Stimulated activated effector memory CD8-positive, alpha-beta T cell treated with anti-CD3 and anti-CD28 coated beads, Interleukin-12 subunit alpha, Interleukin-12 subunit beta, amount 100 ng/mL, for 72 hours (primary cell): ENCODE results near the gene SLC25A30.

Experiments
- ATAC-seq: fragments of 150-1000 bp; cut with Tn5 transposase; 2 replicates; pipeline ENCODE4 v1.10.0; 2021
- DNase-seq, 2 donors: peaks; one replicate each; pipeline ENCODE4 v3.0.0; 2021 to 2022; ENCODE audit warnings: low spot score in 2 of 2
- H3K27ac Mint-ChIP-seq: one replicate; pipeline ENCODE4 v1.8.0; 2022; ENCODE audit warnings: mild to moderate bottlenecking, mixed read lengths
- H3K36me3 Mint-ChIP-seq: one replicate; pipeline ENCODE4 v1.8.0; 2022; ENCODE audit warnings: mild to moderate bottlenecking, mixed read lengths
- H3K4me1 Mint-ChIP-seq: one replicate; pipeline ENCODE4 v1.8.0; 2022; ENCODE audit warnings: mixed read lengths
- H3K4me3 Mint-ChIP-seq: one replicate; pipeline ENCODE4 v1.8.0; 2022; ENCODE audit warnings: mild to moderate bottlenecking, mixed read lengths
- H3K9me3 Mint-ChIP-seq: one replicate; pipeline ENCODE4 v1.8.0; 2022; ENCODE audit warnings: mixed read lengths

Gene SLC25A30

GRCh38 chr13:45417790-45418534, at the start of gene SLC25A30:
TSS of gene SLC25A30 (minus strand) at chr13:45418373. CDS start at chr13:45411425, 6,948 bp downstream.
- H3K36me3 Mint-ChIP-seq = peaks cover 17% of the 10 kb centered on the region
- DNase-seq (peak; percentile 79 to 93), ATAC-seq (peak; percentile 97)
- H3K4me3 Mint-ChIP-seq = peak within 1 kb of the TSS; percentile 97
- H3K27ac Mint-ChIP-seq = peak within 1 kb of the TSS; percentile 96
- no peaks in the 10 kb centered on the region for H3K9me3 Mint-ChIP-seq
- peaks cover 19% of the 10 kb centered on the region for H3K4me1 Mint-ChIP-seq

- DNase-seq (no peak), ATAC-seq (no peak)
- peak overlapping the region; percentile 95 for H3K27ac Mint-ChIP-seq
- peaks cover 64% of the 10 kb centered on the region for H3K4me1 Mint-ChIP-seq
- peak overlapping the region; percentile 85 for H3K4me3 Mint-ChIP-seq
- peaks cover 19% of the 10 kb centered on the region for H3K36me3 Mint-ChIP-seq
- H3K9me3 Mint-ChIP-seq = no peaks in the 10 kb centered on the region
These were observed 48.2 kb upstream of the SLC25A30 start for GRCh38 chr13:45466359-45466758.

GRCh38 chr13:45464687-45465453, 46.7 kb upstream of the SLC25A30 start, which contains the start of gene COG3:
TSS of gene COG3 (plus strand) at chr13:45464939. CDS start at chr13:45465037, 98 bp downstream.
- Mint-ChIP-seq H3K36me3 (peaks cover 19% of the 10 kb centered on the region), H3K27ac (peak within 1 kb of the TSS; percentile 95), H3K9me3 (no peaks in the 10 kb centered on the region), H3K4me1 (peaks cover 52% of the 10 kb centered on the region), H3K4me3 (peak within 1 kb of the TSS; percentile 85)
- ATAC-seq (peak; percentile 98), DNase-seq (peak; percentile 83 to 95)

- Mint-ChIP-seq H3K36me3 (peaks cover 19% of the 10 kb centered on the region), H3K4me1 (peaks cover 45% of the 10 kb centered on the region), H3K4me3 (peak overlapping the region; percentile 85), H3K27ac (peak overlapping the region; percentile 95), H3K9me3 (peaks cover 3% of the 10 kb centered on the region)
- DNase-seq = no peak
- ATAC-seq = no peak
These were observed 46.0 kb upstream of the SLC25A30 start for GRCh38 chr13:45464141-45464686.

GRCh38 chr13:45456196-45456972, 38.2 kb upstream of the SLC25A30 start:
- ATAC-seq (no peak), DNase-seq (no peak)
- Mint-ChIP-seq H3K4me1 (no peaks in the 10 kb centered on the region), H3K4me3 (no peak overlapping the region), H3K9me3 (peaks cover 13% of the 10 kb centered on the region), H3K27ac (no peak overlapping the region), H3K36me3 (no peaks in the 10 kb centered on the region)

GRCh38 chr13:45454204-45454603, 36.0 kb upstream of the SLC25A30 start:
- no peak for ATAC-seq
- no peaks in the 10 kb centered on the region for H3K36me3 Mint-ChIP-seq
- no peak for DNase-seq
- no peaks in the 10 kb centered on the region for H3K4me1 Mint-ChIP-seq
- peaks cover 9% of the 10 kb centered on the region for H3K9me3 Mint-ChIP-seq
- no peak overlapping the region for H3K27ac Mint-ChIP-seq
- no peak overlapping the region for H3K4me3 Mint-ChIP-seq

- H3K9me3 Mint-ChIP-seq = no peaks in the 10 kb centered on the region
- DNase-seq = no peak
- ATAC-seq = no peak
- H3K36me3 Mint-ChIP-seq = no peaks in the 10 kb centered on the region
- no peak overlapping the region for H3K4me3 Mint-ChIP-seq
- no peak overlapping the region for H3K27ac Mint-ChIP-seq
- no peaks in the 10 kb centered on the region for H3K4me1 Mint-ChIP-seq
These were observed 33.1 kb upstream of the SLC25A30 start for GRCh38 chr13:45451282-45451681.

GRCh38 chr13:45448965-45449559, 30.9 kb upstream of the SLC25A30 start:
- Mint-ChIP-seq H3K27ac (no peak overlapping the region), H3K36me3 (no peaks in the 10 kb centered on the region), H3K9me3 (no peaks in the 10 kb centered on the region), H3K4me1 (no peaks in the 10 kb centered on the region), H3K4me3 (no peak overlapping the region)
- ATAC-seq (no peak), DNase-seq (no peak)

GRCh38 chr13:45447050-45447661, 29.0 kb upstream of the SLC25A30 start:
- no peaks in the 10 kb centered on the region for H3K9me3 Mint-ChIP-seq
- ATAC-seq = no peak
- no peak overlapping the region for H3K27ac Mint-ChIP-seq
- DNase-seq = no peak
- peaks cover under 1% of the 10 kb centered on the region for H3K4me1 Mint-ChIP-seq
- no peaks in the 10 kb centered on the region for H3K36me3 Mint-ChIP-seq
- no peak overlapping the region for H3K4me3 Mint-ChIP-seq

GRCh38 chr13:45446181-45446580, 28.0 kb upstream of the SLC25A30 start:
- DNase-seq (no peak), ATAC-seq (no peak)
- Mint-ChIP-seq H3K36me3 (no peaks in the 10 kb centered on the region), H3K4me1 (peaks cover 9% of the 10 kb centered on the region), H3K4me3 (no peak overlapping the region), H3K27ac (no peak overlapping the region), H3K9me3 (no peaks in the 10 kb centered on the region)

GRCh38 chr13:45445053-45445452, 26.9 kb upstream of the SLC25A30 start:
- ATAC-seq (no peak), DNase-seq (no peak)
- H3K4me1 Mint-ChIP-seq = peaks cover 9% of the 10 kb centered on the region
- H3K27ac Mint-ChIP-seq = no peak overlapping the region
- H3K4me3 Mint-ChIP-seq = no peak overlapping the region
- no peaks in the 10 kb centered on the region for H3K36me3 Mint-ChIP-seq
- no peaks in the 10 kb centered on the region for H3K9me3 Mint-ChIP-seq

GRCh38 chr13:45441633-45442032, 23.5 kb upstream of the SLC25A30 start:
- no peaks in the 10 kb centered on the region for H3K9me3 Mint-ChIP-seq
- no peaks in the 10 kb centered on the region for H3K36me3 Mint-ChIP-seq
- DNase-seq (no peak), ATAC-seq (peak; percentile 87)
- H3K27ac Mint-ChIP-seq = peak overlapping the region; percentile 43
- H3K4me1 Mint-ChIP-seq = peaks cover 9% of the 10 kb centered on the region
- no peak overlapping the region for H3K4me3 Mint-ChIP-seq

- H3K9me3 Mint-ChIP-seq = no peaks in the 10 kb centered on the region
- DNase-seq = no peak
These were observed 21.7 kb upstream of the SLC25A30 start for GRCh38 chr13:45439781-45440462.

GRCh38 chr13:45439008-45439407, 20.8 kb upstream of the SLC25A30 start:
- H3K4me3 Mint-ChIP-seq = no peak overlapping the region
- no peak overlapping the region for H3K27ac Mint-ChIP-seq
- peaks cover 9% of the 10 kb centered on the region for H3K4me1 Mint-ChIP-seq
- H3K36me3 Mint-ChIP-seq = no peaks in the 10 kb centered on the region
- peak; percentile 70 for ATAC-seq
- no peaks in the 10 kb centered on the region for H3K9me3 Mint-ChIP-seq
- no peak for DNase-seq

More at GRCh38 chr13:45439781-45440462, 21.7 kb upstream of the SLC25A30 start:
- ATAC-seq = no peak
- H3K27ac Mint-ChIP-seq = no peak overlapping the region
- H3K4me3 Mint-ChIP-seq = no peak overlapping the region
- no peaks in the 10 kb centered on the region for H3K36me3 Mint-ChIP-seq
- H3K4me1 Mint-ChIP-seq = peaks cover 9% of the 10 kb centered on the region
